Astrocyte (in vitro differentiated cells and primary cell): ENCODE results near the gene POLR2I. TPM values are rescaled to one million over a fixed set of nuclear protein-coding genes. Genes with fewer than 3 reads are reported as not detected.

ENCODE experiments used
- DNase-seq: peaks from one replicate; pipeline ENCODE4 v3.0.0-alpha.2; 2010; ENCODE audit warnings: low read depth
- FAIRE-seq: peaks from 2 replicates; lab custom pipeline; 2011; peaks lifted over from hg19 to GRCh38; lab: Jason Lieb, UNC
- H2AFZ ChIP-seq: 2 replicates; pipeline ENCODE4 v1.6.0; 2012; ENCODE audit warnings: low read depth, low read length, inconsistent platforms
- H3K27ac ChIP-seq: 2 replicates; pipeline ENCODE4 v1.5.1; 2011; ENCODE audit warnings: low read depth, low read length, inconsistent platforms
- H3K27me3 ChIP-seq: 2 replicates; pipeline ENCODE4 v1.6.0; 2011; ENCODE audit warnings: low read length, inconsistent platforms; ENCODE audit not compliant: insufficient read depth
- H3K36me3 ChIP-seq: 2 replicates; pipeline ENCODE4 v1.5.1; 2011; ENCODE audit warnings: low read length, inconsistent platforms; ENCODE audit not compliant: insufficient read depth
- H3K4me1 ChIP-seq: 2 replicates; pipeline ENCODE4 v1.5.1; 2011; ENCODE audit warnings: low read length, inconsistent platforms; ENCODE audit not compliant: insufficient read depth
- H3K4me2 ChIP-seq: 2 replicates; pipeline ENCODE4 v1.6.0; 2012; ENCODE audit warnings: low read length, inconsistent platforms
- H3K4me3 ChIP-seq: 2 replicates; pipeline ENCODE4 v1.5.1; 2011; ENCODE audit warnings: low read depth, mild to moderate bottlenecking, low read length, inconsistent platforms; ENCODE audit not compliant: insufficient read depth
- H3K79me2 ChIP-seq: 2 replicates; pipeline ENCODE4 v1.6.0; 2012; ENCODE audit warnings: mild to moderate bottlenecking, low read length, inconsistent platforms; ENCODE audit not compliant: insufficient read depth
- H3K9ac ChIP-seq: 2 replicates; pipeline ENCODE4 v1.6.0; 2012; ENCODE audit warnings: mild to moderate bottlenecking, low read length, inconsistent platforms
- H3K9me3 ChIP-seq: 2 replicates; pipeline ENCODE4 v1.5.1; 2012; ENCODE audit warnings: low read depth, mild to moderate bottlenecking, low read length, inconsistent platforms; ENCODE audit not compliant: insufficient read depth
- H4K20me1 ChIP-seq: 2 replicates; pipeline ENCODE4 v1.6.0; 2012; ENCODE audit warnings: low read length, inconsistent platforms; ENCODE audit not compliant: insufficient read depth
- H3K27ac Mint-ChIP-seq: one replicate; pipeline ENCODE4 v1.8.0; 2021; ENCODE audit warnings: mild to moderate bottlenecking, mixed read lengths; ENCODE audit not compliant: unreplicated experiment
- H3K27me3 Mint-ChIP-seq: one replicate; pipeline ENCODE4 v1.8.0; 2021; ENCODE audit warnings: low read depth, mixed read lengths; ENCODE audit not compliant: unreplicated experiment
- H3K36me3 Mint-ChIP-seq: one replicate; pipeline ENCODE4 v1.8.0; 2021; ENCODE audit warnings: low read depth, mixed read lengths; ENCODE audit not compliant: unreplicated experiment
- H3K4me1 Mint-ChIP-seq: one replicate; pipeline ENCODE4 v1.8.0; 2021; ENCODE audit warnings: low read depth, mixed read lengths; ENCODE audit not compliant: unreplicated experiment
- H3K4me3 Mint-ChIP-seq: one replicate; pipeline ENCODE4 v1.8.0; 2021; ENCODE audit warnings: mild to moderate bottlenecking, moderate library complexity, mixed read lengths; ENCODE audit not compliant: unreplicated experiment
- H3K9me3 Mint-ChIP-seq: one replicate; pipeline ENCODE4 v1.8.0; 2021; ENCODE audit warnings: mild to moderate bottlenecking, mixed read lengths; ENCODE audit not compliant: unreplicated experiment
- EZH2 ChIP-seq: IDR thresholded peaks from 2 replicates; pipeline ENCODE4 v1.6.1; 2012; ENCODE audit warnings: mild to moderate bottlenecking, low read length, inconsistent platforms; ENCODE audit not compliant: insufficient read depth
- total RNA-seq: library from RNA; stranded (reverse); gene quantifications from 2 replicates; pipeline ENCODE4 v1.2.1, GENCODE V29; 2021
- TF ChIP-seq, protein P1 (sequence below): IDR thresholded peaks from 2 replicates; pipeline ENCODE4 v1.5.1; 2011; ENCODE audit warnings: low read depth, mild to moderate bottlenecking, inconsistent platforms, low read length, moderate library complexity; ENCODE audit not compliant: insufficient read depth

The POLR2I gene
- total RNA-seq, 1 donor from 2014 or later: 65.1 TPM

DNA sequence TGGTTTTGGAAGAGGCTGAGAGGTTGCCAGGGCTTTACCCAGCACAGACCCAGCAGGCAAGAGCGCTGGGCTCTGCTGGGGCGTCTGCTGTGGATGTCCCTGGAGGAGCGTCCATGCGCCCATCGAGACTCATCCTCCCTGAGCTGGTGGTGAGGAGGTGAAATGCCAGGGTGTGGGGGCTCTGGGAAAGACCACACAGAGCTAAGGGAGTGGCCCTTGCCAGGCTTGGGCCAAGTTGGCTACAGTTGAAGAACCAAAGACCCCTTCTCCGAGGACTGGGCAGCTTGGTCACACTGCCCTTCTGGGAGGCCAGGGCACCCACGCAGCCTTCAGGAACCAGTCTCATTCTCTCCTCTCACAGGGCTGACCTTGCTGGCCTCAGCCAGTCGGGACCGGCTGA, 28.3 kb downstream of the POLR2I start:
- no peak for DNase-seq
- Histone ChIP-seq H3K4me2 (no peak overlapping the region), H3K9ac (no peak overlapping the region), H3K36me3 (peaks cover 2% of the 10 kb centered on the region), H4K20me1 (no peaks in the 10 kb centered on the region), H3K4me3 (no peak overlapping the region), H2AFZ (no peak overlapping the region), H3K27me3 (no peaks in the 10 kb centered on the region), H3K9me3 (no peaks in the 10 kb centered on the region), H3K79me2 (no peaks in the 10 kb centered on the region), H3K4me1 (no peaks in the 10 kb centered on the region), H3K27ac (no peak overlapping the region)
- H3K4me1 Mint-ChIP-seq: no peaks in the 10 kb centered on the region
- TF ChIP-seq, protein P1, sequence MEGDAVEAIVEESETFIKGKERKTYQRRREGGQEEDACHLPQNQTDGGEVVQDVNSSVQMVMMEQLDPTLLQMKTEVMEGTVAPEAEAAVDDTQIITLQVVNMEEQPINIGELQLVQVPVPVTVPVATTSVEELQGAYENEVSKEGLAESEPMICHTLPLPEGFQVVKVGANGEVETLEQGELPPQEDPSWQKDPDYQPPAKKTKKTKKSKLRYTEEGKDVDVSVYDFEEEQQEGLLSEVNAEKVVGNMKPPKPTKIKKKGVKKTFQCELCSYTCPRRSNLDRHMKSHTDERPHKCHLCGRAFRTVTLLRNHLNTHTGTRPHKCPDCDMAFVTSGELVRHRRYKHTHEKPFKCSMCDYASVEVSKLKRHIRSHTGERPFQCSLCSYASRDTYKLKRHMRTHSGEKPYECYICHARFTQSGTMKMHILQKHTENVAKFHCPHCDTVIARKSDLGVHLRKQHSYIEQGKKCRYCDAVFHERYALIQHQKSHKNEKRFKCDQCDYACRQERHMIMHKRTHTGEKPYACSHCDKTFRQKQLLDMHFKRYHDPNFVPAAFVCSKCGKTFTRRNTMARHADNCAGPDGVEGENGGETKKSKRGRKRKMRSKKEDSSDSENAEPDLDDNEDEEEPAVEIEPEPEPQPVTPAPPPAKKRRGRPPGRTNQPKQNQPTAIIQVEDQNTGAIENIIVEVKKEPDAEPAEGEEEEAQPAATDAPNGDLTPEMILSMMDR: no peak
- no peak for TF ChIP-seq EZH2
- H3K36me3 Mint-ChIP-seq: peaks cover 13% of the 10 kb centered on the region
- H3K27ac Mint-ChIP-seq: no peak overlapping the region
- H3K4me3 Mint-ChIP-seq: no peak overlapping the region
- peaks cover 8% of the 10 kb centered on the region for H3K27me3 Mint-ChIP-seq
- H3K9me3 Mint-ChIP-seq: no peaks in the 10 kb centered on the region
- no peak for FAIRE-seq

DNA sequence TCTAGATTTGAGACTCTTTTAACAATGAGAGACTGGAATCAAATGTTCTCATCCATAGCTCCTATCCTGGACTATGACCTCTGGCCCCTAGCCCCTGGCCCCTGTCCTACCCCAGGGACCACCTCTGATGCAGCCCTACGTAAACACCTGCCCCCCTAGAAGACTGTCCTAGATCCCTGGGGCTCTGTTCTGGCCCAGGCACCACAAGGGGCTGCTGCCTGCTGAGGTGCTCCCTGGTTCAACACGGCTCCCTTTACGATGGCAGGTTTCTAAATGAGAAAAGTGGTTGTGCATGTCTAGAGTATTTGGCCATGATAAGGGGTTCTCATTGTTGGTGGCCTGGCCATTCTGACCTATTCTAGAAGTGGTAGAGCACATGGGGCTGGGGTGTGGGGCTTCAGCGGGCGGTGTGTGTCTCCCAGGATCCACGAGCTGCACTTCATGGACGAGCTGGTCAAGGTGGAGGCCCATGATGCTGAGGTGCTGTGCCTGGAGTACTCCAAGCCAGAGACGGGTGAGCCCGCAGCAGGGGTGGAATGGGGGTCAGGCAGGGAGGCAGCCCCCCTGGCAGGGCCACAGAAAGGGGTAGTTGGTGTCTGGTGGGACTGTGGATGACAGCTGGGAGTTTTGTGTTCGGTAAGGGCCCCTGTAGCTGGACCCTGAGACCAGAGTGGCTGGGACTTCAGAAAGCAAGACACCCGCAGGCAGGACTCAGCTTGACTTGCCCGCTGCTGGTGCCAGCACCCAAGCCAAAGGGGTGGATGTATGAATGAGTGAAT, 30.3 kb downstream of the POLR2I start:
- Histone ChIP-seq H3K27ac (no peak overlapping the region), H3K9ac (no peak overlapping the region), H4K20me1 (no peaks in the 10 kb centered on the region), H3K4me2 (no peak overlapping the region), H3K4me1 (no peaks in the 10 kb centered on the region), H2AFZ (no peak overlapping the region), H3K36me3 (peaks cover 2% of the 10 kb centered on the region), H3K9me3 (no peaks in the 10 kb centered on the region), H3K4me3 (no peak overlapping the region), H3K79me2 (no peaks in the 10 kb centered on the region), H3K27me3 (no peaks in the 10 kb centered on the region)
- Mint-ChIP-seq H3K4me1 (no peaks in the 10 kb centered on the region), H3K27ac (no peak overlapping the region), H3K36me3 (peaks cover 13% of the 10 kb centered on the region), H3K4me3 (no peak overlapping the region), H3K27me3 (peaks cover 8% of the 10 kb centered on the region), H3K9me3 (no peaks in the 10 kb centered on the region)
- no peak for FAIRE-seq
- TF ChIP-seq, protein P1: no peak
- no peak for TF ChIP-seq EZH2
- DNase-seq: no peak

DNA sequence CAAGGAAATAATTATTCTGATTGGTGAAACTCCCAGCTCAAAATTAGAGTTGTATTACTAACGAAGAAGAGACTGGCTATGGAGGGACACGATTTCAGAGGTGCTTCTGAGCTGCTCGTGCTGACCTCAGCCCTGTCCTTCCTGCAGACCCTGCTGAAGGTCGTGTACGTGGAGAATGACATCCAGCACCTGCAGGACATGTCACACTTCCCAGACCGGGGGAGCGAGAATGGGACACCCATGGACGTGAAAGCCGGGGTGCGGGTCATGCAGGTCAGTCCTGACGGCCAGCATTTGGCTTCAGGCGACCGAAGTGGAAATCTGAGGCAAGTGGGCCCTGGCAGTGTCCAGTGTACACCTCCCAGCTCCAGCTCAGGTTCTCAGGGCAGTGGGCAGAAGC, 31.8 kb downstream of the POLR2I start:
- Histone ChIP-seq H4K20me1 (no peaks in the 10 kb centered on the region), H3K4me2 (no peak overlapping the region), H3K27ac (no peak overlapping the region), H3K9me3 (no peaks in the 10 kb centered on the region), H3K27me3 (no peaks in the 10 kb centered on the region), H3K4me1 (no peaks in the 10 kb centered on the region), H3K79me2 (no peaks in the 10 kb centered on the region), H3K4me3 (no peak overlapping the region), H3K9ac (no peak overlapping the region), H3K36me3 (peaks cover 2% of the 10 kb centered on the region), H2AFZ (no peak overlapping the region)
- no peaks in the 10 kb centered on the region for H3K9me3 Mint-ChIP-seq
- TF ChIP-seq, protein P1: no peak
- TF ChIP-seq EZH2: no peak
- FAIRE-seq (no peak), DNase-seq (no peak)
- no peak overlapping the region for H3K27ac Mint-ChIP-seq
- H3K4me3 Mint-ChIP-seq: no peak overlapping the region
- H3K36me3 Mint-ChIP-seq: peaks cover 8% of the 10 kb centered on the region
- peaks cover 5% of the 10 kb centered on the region for H3K27me3 Mint-ChIP-seq
- H3K4me1 Mint-ChIP-seq: no peaks in the 10 kb centered on the region
